Upper lobe of right lung (tissue), 1 donor: ENCODE results near the gene SLC66A3. TPM values are rescaled to one million over a fixed set of nuclear protein-coding genes. Genes with fewer than 3 reads are reported as not detected.

Experiments used
- ATAC-seq: fragments of 200-7000 bp; cut with Tn5 transposase; one replicate; pipeline ENCODE4 v1.9.1; 2020; ENCODE audit warnings: mild to moderate bottlenecking, moderate library complexity
- DNase-seq: peaks from one replicate; pipeline ENCODE4 v3.0.0-alpha.2; 2020
- H3K27ac ChIP-seq: fragments of 200-600 bp; one replicate; pipeline ENCODE4 v1.8.0; 2022
- H3K27me3 ChIP-seq: fragments of 200-600 bp; one replicate; pipeline ENCODE4 v1.8.0; 2022; ENCODE audit warnings: mild to moderate bottlenecking
- H3K36me3 ChIP-seq: fragments of 200-600 bp; one replicate; pipeline ENCODE4 v1.8.0; 2022
- H3K4me1 ChIP-seq: fragments of 200-600 bp; one replicate; pipeline ENCODE4 v1.8.0; 2022
- H3K4me3 ChIP-seq: fragments of 200-600 bp; one replicate; pipeline ENCODE4 v1.8.0; 2022; ENCODE audit warnings: mild to moderate bottlenecking
- H3K9me3 ChIP-seq: fragments of 200-600 bp; one replicate; pipeline ENCODE4 v1.8.0; 2022
- intact Hi-C: fragments of 100-400 bp; cut with DNase I; formaldehyde crosslinking; loops from one replicate; pipeline ENCODE4 v1.11.0; 2022
- total RNA-seq: library from RNA; stranded (reverse); fragmentation: NEBNext Ultra II Directional; extraction: Animal tissue kit (Norgen Biotek cat#: 25700); gene quantifications from one replicate; pipeline ENCODE4 v1.2.1, GENCODE V29; 2021
- TF ChIP-seq, protein P1 (sequence below): fragments of 200-600 bp; IDR thresholded peaks from one replicate; pipeline ENCODE4 v1.8.0; 2022; ENCODE audit warnings: antibody characterized with exemption
- donor health status: DM: no; HTN: yes; CAD: no; lungs with severe emphysema.

Gene SLC66A3
- total RNA-seq, 1 donor from 2014 or later, result 21.2 TPM

DNA sequence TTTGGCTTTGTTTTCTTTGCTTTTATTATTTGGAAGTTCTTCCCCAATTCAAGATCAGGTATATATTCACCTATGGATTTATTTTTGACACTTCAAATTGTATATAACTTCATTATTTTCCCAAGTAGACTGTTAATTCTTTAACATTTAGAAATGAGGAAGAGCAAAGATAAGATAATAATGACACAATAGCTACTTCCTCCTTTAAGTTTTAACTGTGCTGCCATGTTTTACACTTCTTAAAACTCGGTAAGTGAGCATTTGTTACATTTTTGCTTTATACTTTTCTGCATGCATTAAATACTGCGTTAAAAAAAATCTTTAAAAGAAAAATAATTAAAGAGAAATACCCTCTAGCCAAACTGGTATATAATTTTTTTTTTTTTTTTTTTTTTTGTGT lies 32.5 kb downstream of the SLC66A3 start:
- TF ChIP-seq, protein P1, sequence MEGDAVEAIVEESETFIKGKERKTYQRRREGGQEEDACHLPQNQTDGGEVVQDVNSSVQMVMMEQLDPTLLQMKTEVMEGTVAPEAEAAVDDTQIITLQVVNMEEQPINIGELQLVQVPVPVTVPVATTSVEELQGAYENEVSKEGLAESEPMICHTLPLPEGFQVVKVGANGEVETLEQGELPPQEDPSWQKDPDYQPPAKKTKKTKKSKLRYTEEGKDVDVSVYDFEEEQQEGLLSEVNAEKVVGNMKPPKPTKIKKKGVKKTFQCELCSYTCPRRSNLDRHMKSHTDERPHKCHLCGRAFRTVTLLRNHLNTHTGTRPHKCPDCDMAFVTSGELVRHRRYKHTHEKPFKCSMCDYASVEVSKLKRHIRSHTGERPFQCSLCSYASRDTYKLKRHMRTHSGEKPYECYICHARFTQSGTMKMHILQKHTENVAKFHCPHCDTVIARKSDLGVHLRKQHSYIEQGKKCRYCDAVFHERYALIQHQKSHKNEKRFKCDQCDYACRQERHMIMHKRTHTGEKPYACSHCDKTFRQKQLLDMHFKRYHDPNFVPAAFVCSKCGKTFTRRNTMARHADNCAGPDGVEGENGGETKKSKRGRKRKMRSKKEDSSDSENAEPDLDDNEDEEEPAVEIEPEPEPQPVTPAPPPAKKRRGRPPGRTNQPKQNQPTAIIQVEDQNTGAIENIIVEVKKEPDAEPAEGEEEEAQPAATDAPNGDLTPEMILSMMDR, result no peak
- H3K36me3 ChIP-seq, result peaks cover 61% of the 10 kb centered on the region
- H3K4me3 ChIP-seq, result no peak overlapping the region
- no peak overlapping the region for H3K27ac ChIP-seq
- intact Hi-C loops, result no loop called here
- no peak for DNase-seq
- H3K9me3 ChIP-seq, result no peaks in the 10 kb centered on the region
- H3K27me3 ChIP-seq, result no peaks in the 10 kb centered on the region
- no peaks in the 10 kb centered on the region for H3K4me1 ChIP-seq
- ATAC-seq, result no peak

DNA sequence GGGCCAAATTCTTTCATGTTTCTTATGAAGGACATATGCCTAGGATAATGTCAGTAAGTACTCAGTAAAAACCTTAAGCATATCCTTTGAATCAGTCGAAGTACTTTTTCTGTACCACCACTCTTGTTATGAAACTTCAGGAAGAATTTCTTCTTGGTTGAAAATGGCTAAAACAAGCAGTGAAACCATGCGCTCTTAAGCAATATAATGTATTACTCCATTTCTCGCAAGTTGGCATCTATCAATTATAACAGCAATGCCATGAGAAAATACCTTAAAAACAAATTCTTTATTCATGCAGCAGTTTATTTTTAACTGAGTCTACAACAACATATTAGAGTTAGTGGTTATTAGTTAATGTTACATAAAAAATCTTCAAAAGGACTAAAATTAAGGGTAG lies 41.0 kb downstream of the SLC66A3 start:
- H3K4me1 ChIP-seq, result no peaks in the 10 kb centered on the region
- H3K27me3 ChIP-seq, result no peaks in the 10 kb centered on the region
- intact Hi-C loops, result loop anchor here (10.0 kb wide), 1 partner anchor 61 kb away; a partner anchor contains a TSS
- DNase-seq, result no peak
- TF ChIP-seq, protein P1, result no peak
- no peak for ATAC-seq
- H3K9me3 ChIP-seq, result no peaks in the 10 kb centered on the region
- H3K4me3 ChIP-seq, result no peak overlapping the region
- peaks cover 97% of the 10 kb centered on the region for H3K36me3 ChIP-seq
- no peak overlapping the region for H3K27ac ChIP-seq

- ATAC-seq, result no peak
- Histone ChIP-seq H3K36me3 (peaks cover 72% of the 10 kb centered on the region), H3K27me3 (no peaks in the 10 kb centered on the region), H3K9me3 (no peaks in the 10 kb centered on the region), H3K4me1 (peaks cover 4% of the 10 kb centered on the region), H3K4me3 (no peak overlapping the region), H3K27ac (no peak overlapping the region)
- DNase-seq, result no peak
- intact Hi-C loops, result no loop called here
- TF ChIP-seq, protein P1, result no peak
Measured at GRCh38 chr2:11200651-11201050, 45.4 kb downstream of the SLC66A3 start.

DNA sequence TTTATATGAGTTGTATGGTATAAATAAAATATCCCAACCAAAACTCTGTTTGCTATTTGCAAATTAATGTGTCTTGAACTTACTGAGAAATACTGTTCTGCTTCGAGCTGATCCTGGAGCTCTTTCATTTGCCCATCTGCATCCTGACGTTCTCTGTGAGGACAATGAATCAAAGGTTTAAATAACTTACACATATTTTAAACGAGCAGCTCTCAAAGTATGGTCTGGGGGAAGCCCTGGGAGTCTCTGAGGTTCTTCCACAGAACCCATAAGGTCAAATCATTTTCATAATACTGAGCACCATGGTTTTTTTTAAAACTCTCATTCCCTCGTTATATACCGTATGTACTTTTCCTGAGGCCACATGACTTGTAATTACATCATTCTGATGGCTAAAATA lies 46.7 kb downstream of the SLC66A3 start:
- H3K9me3 ChIP-seq, result no peaks in the 10 kb centered on the region
- peaks cover 4% of the 10 kb centered on the region for H3K4me1 ChIP-seq
- no peak for DNase-seq
- H3K36me3 ChIP-seq, result peaks cover 69% of the 10 kb centered on the region
- no peak overlapping the region for H3K27ac ChIP-seq
- H3K4me3 ChIP-seq, result no peak overlapping the region
- ATAC-seq, result no peak
- intact Hi-C loops, result no loop called here
- no peaks in the 10 kb centered on the region for H3K27me3 ChIP-seq
- TF ChIP-seq, protein P1, result no peak

DNA sequence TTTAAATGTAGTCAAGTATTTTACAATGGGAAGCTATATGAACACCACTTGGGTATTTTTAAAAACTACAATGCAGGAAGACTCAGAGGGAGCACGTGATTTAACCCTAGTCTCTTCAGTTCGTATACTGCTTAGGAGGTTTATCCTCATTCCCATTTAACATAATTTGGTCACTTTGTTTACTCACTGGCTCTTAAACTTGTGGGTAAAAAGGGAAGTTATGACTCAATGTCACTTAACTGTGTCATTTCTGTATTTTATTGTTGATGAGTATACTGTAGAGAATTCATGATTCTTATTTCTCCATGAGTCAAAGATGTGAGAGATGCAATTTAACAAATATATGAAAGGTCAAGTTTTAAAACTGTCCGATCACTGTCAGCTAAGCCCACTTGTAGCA lies 48.2 kb downstream of the SLC66A3 start:
- Histone ChIP-seq H3K27ac (no peak overlapping the region), H3K27me3 (no peaks in the 10 kb centered on the region), H3K4me1 (peaks cover 4% of the 10 kb centered on the region), H3K36me3 (peaks cover 69% of the 10 kb centered on the region), H3K9me3 (no peaks in the 10 kb centered on the region), H3K4me3 (no peak overlapping the region)
- DNase-seq (no peak), ATAC-seq (peak; percentile 74)
- intact Hi-C loops, result no loop called here
- TF ChIP-seq, protein P1, result no peak

DNA sequence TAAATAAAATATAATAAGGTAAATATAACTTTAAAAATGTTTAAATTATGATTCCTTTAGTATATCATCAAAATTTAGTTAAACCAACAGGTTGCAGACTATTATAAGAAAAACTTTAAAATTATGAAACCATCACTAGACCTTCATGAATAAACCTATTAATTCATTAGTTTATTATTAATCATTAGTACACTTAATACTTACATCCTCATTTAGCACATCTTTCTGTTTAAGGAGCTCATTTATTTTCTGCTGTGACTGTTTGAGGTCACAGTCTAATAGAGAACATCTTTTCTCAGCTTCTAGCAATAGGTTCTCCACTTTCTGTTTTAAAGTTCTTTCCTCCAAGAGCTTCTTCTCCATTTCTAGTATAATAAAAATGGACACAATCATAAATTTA lies 52.8 kb downstream of the SLC66A3 start:
- H3K4me1 ChIP-seq, result peaks cover 4% of the 10 kb centered on the region
- no peaks in the 10 kb centered on the region for H3K9me3 ChIP-seq
- TF ChIP-seq, protein P1, result no peak
- H3K27ac ChIP-seq, result no peak overlapping the region
- no peaks in the 10 kb centered on the region for H3K27me3 ChIP-seq
- peaks cover 74% of the 10 kb centered on the region for H3K36me3 ChIP-seq
- intact Hi-C loops, result no loop called here
- DNase-seq (no peak), ATAC-seq (no peak)
- H3K4me3 ChIP-seq, result no peak overlapping the region
